SK-N-MC (cell line): ENCODE results near the gene UBAP1.
"Not testable (repeated sequence)": the region's sequence is repeated elsewhere in the genome, so short reads cannot be mapped to it uniquely, and the experiment has no call there.

Experiments used
- DNase-seq: peaks from one replicate; pipeline ENCODE4 v3.0.0-alpha.2; 2011; ENCODE audit warnings: low read depth, low spot score
- H3K27ac ChIP-seq: fragments of 200-600 bp; sonication (generic); 2 replicates; pipeline ENCODE4 v1.5.1; 2016; ENCODE audit warnings: mixed run types
- H3K36me3 ChIP-seq: fragments of 200-600 bp; sonication (generic); 2 replicates; pipeline ENCODE4 v1.6.1; 2017; ENCODE audit warnings: antibody characterized with exemption, low read length, mixed read lengths; ENCODE audit not compliant: insufficient read depth
- H3K4me3 ChIP-seq: fragments of 200-600 bp; sonication (generic); 2 replicates; pipeline ENCODE4 v1.5.1; 2016
- H3K9ac ChIP-seq: fragments of 200-600 bp; sonication (generic); 2 replicates; pipeline ENCODE4 v1.8.0; 2017; ENCODE audit warnings: mixed run types, mixed read lengths; ENCODE audit not compliant: insufficient read length
- H3K9me3 ChIP-seq: fragments of 200-600 bp; sonication (generic); 2 replicates; pipeline ENCODE4 v1.6.1; 2017; ENCODE audit warnings: low read depth, mild to moderate bottlenecking, antibody characterized with exemption, low read length, moderate library complexity, mixed read lengths
- EZH2 ChIP-seq: fragments of 200-600 bp; sonication (generic); IDR thresholded peaks from one replicate; pipeline ENCODE4 v1.6.1; 2017; ENCODE audit warnings: antibody characterized with exemption
- FOXP2 ChIP-seq: optimal IDR thresholded peaks from 2 replicates; pipeline ENCODE3; 2011; ENCODE audit warnings: mild to moderate bottlenecking, moderate library complexity; ENCODE audit not compliant: insufficient read depth; ENCODE audit errors: extremely low read length, control extremely low read depth
- POLR2AphosphoS5 ChIP-seq: IDR thresholded peaks from 2 replicates; pipeline ENCODE4 v1.6.1; 2012; ENCODE audit warnings: mild to moderate bottlenecking, low read depth, low read length, borderline replicate concordance

UBAP1 gene

DNA sequence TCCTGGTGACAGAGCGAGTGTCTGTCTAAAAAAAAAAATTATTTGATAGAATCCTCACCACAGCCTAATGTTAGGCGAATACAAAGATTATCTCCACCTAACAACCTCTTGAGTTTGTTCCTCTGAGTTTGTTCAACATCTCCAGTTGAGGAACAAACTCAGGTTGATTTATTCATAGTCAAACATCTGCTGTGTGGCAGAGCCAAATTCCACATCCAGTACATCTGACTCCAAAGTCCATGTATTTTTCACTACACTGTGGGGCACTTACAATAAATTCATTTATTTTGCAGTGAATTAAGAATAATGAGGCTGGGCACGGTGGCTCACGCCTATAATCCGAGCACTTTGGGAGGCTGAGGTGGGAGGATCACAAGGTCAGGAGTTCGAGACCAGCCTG, 97.0 kb downstream of the UBAP1 start:
- TF ChIP-seq EZH2: no peak
- TF ChIP-seq POLR2AphosphoS5: no peak
- TF ChIP-seq FOXP2: no peak
- no peak overlapping the region for H3K4me3 ChIP-seq
- no peaks in the 10 kb centered on the region for H3K9me3 ChIP-seq
- H3K27ac ChIP-seq: no peak overlapping the region
- H3K9ac ChIP-seq: no peak overlapping the region
- no peak for DNase-seq
- H3K36me3 ChIP-seq: no peaks in the 10 kb centered on the region

GRCh38 chr9:34276772-34277171, 97.9 kb downstream of the UBAP1 start:
- TF ChIP-seq FOXP2 (no peak), POLR2AphosphoS5 (no peak), EZH2 (no peak)
- H3K27ac ChIP-seq: no peak overlapping the region
- no peaks in the 10 kb centered on the region for H3K9me3 ChIP-seq
- no peaks in the 10 kb centered on the region for H3K36me3 ChIP-seq
- DNase-seq: no peak
- H3K4me3 ChIP-seq: no peak overlapping the region
- no peak overlapping the region for H3K9ac ChIP-seq

- DNase-seq: no peak
- TF ChIP-seq POLR2AphosphoS5 (no peak), FOXP2 (no peak), EZH2 (no peak)
- Histone ChIP-seq H3K27ac (no peak overlapping the region), H3K9ac (no peak overlapping the region), H3K36me3 (no peaks in the 10 kb centered on the region), H3K4me3 (no peak overlapping the region), H3K9me3 (no peaks in the 10 kb centered on the region)
Observed at GRCh38 chr9:34279411-34279810, 100.6 kb downstream of the UBAP1 start.

DNA sequence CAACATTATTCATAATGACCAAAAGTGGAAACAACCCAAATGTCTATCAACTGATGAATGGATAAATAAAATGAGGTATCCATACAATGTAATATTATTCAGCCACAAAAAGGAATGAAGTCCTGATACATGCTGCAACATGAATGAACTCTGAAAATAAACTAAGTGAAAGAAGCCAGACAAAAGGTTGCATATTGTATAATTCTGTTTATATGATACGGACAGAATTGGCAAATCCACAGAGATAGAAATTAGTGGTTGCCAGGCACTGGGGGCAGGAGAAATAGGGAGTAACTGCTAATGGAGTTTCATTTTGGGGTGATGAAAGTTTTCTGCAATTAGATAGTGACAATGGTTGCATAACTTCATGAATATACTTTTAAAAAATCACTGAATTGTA, 103.3 kb downstream of the UBAP1 start:
- Histone ChIP-seq H3K9ac (no peak overlapping the region), H3K36me3 (no peaks in the 10 kb centered on the region; the same call in 1 of the 2 replicates), H3K27ac (no peak overlapping the region), H3K9me3 (no peaks in the 10 kb centered on the region), H3K4me3 (no peak overlapping the region)
- no peak for TF ChIP-seq EZH2
- TF ChIP-seq FOXP2: no peak
- TF ChIP-seq POLR2AphosphoS5: no peak
- no peak for DNase-seq

GRCh38 chr9:34289159-34289558, 110.3 kb downstream of the UBAP1 start:
- H3K27ac ChIP-seq: no peak overlapping the region
- H3K9ac ChIP-seq: no peak overlapping the region
- no peak for DNase-seq
- H3K4me3 ChIP-seq: no peak overlapping the region
- no peak for TF ChIP-seq EZH2
- TF ChIP-seq POLR2AphosphoS5: no peak
- TF ChIP-seq FOXP2: no peak
- H3K36me3 ChIP-seq: no peaks in the 10 kb centered on the region; the same call in 1 of the 2 replicates
- H3K9me3 ChIP-seq: no peaks in the 10 kb centered on the region

DNA sequence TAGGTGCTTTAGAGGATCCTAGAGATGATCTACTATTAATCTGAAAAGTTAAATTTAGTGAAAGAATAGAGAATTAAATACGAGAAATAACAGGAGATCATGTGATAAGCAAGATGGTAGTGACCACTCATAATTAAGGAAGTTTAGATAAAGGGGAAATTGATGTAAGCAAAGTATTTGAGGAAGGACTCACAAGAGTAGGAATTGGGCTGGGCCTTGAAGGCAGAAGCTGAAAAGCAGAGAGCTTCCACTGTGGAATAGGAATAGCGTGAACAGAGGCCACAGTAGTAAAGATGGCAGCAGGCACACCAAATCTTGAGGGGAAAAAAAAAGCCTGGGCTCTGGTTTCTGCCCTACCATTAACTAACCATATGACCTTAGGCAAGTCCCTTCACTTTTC, 112.2 kb downstream of the UBAP1 start:
- no peak for DNase-seq
- no peak overlapping the region for H3K4me3 ChIP-seq
- H3K9me3 ChIP-seq: no peaks in the 10 kb centered on the region
- TF ChIP-seq FOXP2: no peak
- TF ChIP-seq EZH2: no peak
- no peak for TF ChIP-seq POLR2AphosphoS5
- no peak overlapping the region for H3K27ac ChIP-seq
- no peak overlapping the region for H3K9ac ChIP-seq
- H3K36me3 ChIP-seq: no peaks in the 10 kb centered on the region

DNA sequence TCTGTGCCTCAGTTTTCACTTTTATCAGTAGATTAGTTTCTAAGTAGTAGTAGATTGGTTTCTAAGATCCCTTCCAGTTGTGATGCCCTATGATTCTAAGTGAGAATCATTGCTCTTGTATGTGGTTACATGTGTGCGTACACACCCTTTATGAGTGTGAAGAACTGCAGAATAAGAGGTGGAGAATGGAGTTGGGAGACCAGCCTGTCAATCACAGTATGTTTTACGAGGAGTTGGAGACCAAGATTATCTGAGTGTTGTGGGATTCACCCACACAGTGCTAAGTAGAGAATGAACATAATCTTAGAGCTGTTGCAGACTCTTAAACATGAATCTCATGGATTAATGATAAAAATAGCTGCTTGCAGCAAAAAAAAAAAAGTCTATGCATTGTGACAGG, 112.6 kb downstream of the UBAP1 start:
- no peaks in the 10 kb centered on the region for H3K36me3 ChIP-seq
- DNase-seq: no peak
- TF ChIP-seq FOXP2 (no peak), POLR2AphosphoS5 (no peak), EZH2 (no peak)
- H3K9ac ChIP-seq: no peak overlapping the region
- H3K27ac ChIP-seq: no peak overlapping the region
- no peaks in the 10 kb centered on the region for H3K9me3 ChIP-seq
- no peak overlapping the region for H3K4me3 ChIP-seq

GRCh38 chr9:34292552-34292951, 113.7 kb downstream of the UBAP1 start:
- no peak overlapping the region for H3K4me3 ChIP-seq
- no peak for TF ChIP-seq POLR2AphosphoS5
- no peak for TF ChIP-seq FOXP2
- TF ChIP-seq EZH2: no peak
- DNase-seq: no peak
- H3K27ac ChIP-seq: no peak overlapping the region
- no peaks in the 10 kb centered on the region for H3K36me3 ChIP-seq
- no peak overlapping the region for H3K9ac ChIP-seq
- no peaks in the 10 kb centered on the region for H3K9me3 ChIP-seq

- not testable (repeated sequence) for H3K27ac ChIP-seq, H3K4me3 ChIP-seq, DNase-seq, H3K9me3 ChIP-seq, H3K9ac ChIP-seq, H3K36me3 ChIP-seq
Observed at GRCh38 chr9:34301064-34301463, 122.2 kb downstream of the UBAP1 start.
